ENCODE data around the gene FAM234A.

The FAM234A gene

DNA sequence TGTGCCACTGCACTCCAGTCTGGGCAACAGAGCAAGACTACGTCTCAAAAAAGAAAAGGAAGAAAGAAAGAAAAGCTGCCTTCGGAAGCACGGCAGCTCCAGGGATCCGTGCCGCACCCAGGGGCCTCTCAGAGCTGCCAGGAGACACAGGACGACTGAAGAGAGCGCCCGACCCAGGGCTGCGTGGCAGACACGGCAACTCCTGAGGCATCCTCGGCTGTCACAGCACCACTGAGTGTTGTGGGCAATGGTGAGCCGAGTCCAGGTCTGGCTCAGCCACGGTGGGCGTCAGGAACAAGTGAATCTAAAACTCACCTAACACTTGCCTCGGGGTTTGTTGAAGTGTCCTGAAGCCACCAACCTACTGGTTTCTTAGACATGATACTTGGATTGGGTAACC, 77.1 kb downstream of the FAM234A start:
- Mint-ChIP-seq H3K36me3 (peaks cover 61% of the 10 kb centered on the region), H3K27me3 (no peaks in the 10 kb centered on the region), H3K4me1 (peaks cover 27% of the 10 kb centered on the region), H3K4me3 (no peak overlapping the region), H3K27ac (peak overlapping the region; percentile 30), H3K9me3 (no peaks in the 10 kb centered on the region)
- no peak for ATAC-seq

DNA sequence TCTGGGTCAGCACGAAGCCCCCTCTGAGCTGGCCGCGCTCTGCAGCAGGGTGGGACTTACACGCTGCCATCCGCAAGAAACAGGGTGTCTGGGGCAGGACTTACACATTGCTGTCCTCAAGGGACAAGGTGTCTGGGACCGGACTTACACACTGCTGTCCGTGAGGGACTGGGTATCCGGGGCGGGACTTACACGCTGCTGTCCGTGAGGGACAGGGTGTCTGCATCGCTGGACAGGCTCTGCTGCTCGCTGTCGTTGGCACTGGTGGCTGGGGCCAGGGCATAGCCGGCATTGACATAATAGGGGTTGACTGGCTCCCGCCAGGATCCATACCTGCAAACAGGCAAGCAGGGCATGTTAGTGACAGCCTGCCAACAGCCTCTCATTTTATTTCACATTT, 79.7 kb downstream of the FAM234A start:
- no peak for ATAC-seq
- Mint-ChIP-seq H3K4me1 (peaks cover 13% of the 10 kb centered on the region), H3K27ac (no peak overlapping the region), H3K36me3 (peaks cover 40% of the 10 kb centered on the region), H3K4me3 (no peak overlapping the region), H3K9me3 (no peaks in the 10 kb centered on the region), H3K27me3 (no peaks in the 10 kb centered on the region)

DNA sequence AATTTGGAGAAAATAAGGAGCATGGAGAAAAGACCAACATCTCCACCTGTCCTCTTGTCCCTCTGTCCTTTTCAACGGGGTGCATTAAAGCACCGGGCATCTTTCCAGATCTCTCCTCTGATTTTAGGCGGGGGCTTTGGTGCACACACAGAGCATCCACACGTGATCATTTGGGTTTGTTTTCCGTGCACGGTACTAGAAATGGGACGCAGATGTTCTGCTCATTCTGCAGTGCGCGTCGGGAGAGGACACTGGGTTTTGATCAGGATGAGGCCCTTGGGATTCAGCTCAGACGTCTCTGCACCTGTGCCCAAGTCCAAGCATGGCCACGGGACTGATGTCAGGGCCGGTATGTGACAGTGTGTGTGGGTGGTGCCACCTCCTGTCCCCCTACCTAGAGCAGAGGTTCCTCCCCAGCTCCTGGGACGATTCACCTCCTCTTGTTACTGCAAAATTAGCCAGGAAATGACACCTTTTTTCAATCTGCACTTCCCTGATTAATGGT, 80.2 kb downstream of the FAM234A start:
- Mint-ChIP-seq H3K9me3 (no peaks in the 10 kb centered on the region), H3K4me3 (no peak overlapping the region), H3K36me3 (peaks cover 38% of the 10 kb centered on the region), H3K27me3 (no peaks in the 10 kb centered on the region), H3K27ac (no peak overlapping the region), H3K4me1 (peaks cover 12% of the 10 kb centered on the region)
- no peak for ATAC-seq
